Measurements from ENCODE around the gene HAPSTR1.

Gene HAPSTR1

GRCh38 chr16:9112844-9113186 is 21.4 kb downstream of the HAPSTR1 start:
- no peak for DNase-seq (ENCODE audit: low read depth)
- no peak for TF ChIP-seq CTCF (IDR thresholded peaks at IDR 0.05; ENCODE audit: insufficient read depth, low read depth, low read length, missing control alignments)

GRCh38 chr16:9113707-9114106 is 22.3 kb downstream of the HAPSTR1 start:
- no peak overlapping the region for H3K4me3 ChIP-seq (ENCODE audit: low read length)
- DNase-seq (ENCODE audit: low read depth): no peak
- TF ChIP-seq CTCF (IDR thresholded peaks at IDR 0.05; ENCODE audit: insufficient read depth, low read depth, low read length, missing control alignments): no peak

More at GRCh38 chr16:9112844-9113186, 21.4 kb downstream of the HAPSTR1 start:
- no peak overlapping the region for H3K4me3 ChIP-seq (ENCODE audit: low read length)

- no peak for DNase-seq (ENCODE audit: low read depth)
- TF ChIP-seq CTCF (IDR thresholded peaks at IDR 0.05; ENCODE audit: insufficient read depth, low read depth, low read length, missing control alignments): no peak
- no peak overlapping the region for H3K4me3 ChIP-seq (ENCODE audit: low read length)
Measured at GRCh38 chr16:9114112-9114511, 22.7 kb downstream of the HAPSTR1 start.

GRCh38 chr16:9114842-9115241 is 23.4 kb downstream of the HAPSTR1 start:
- no peak overlapping the region for H3K4me3 ChIP-seq (ENCODE audit: low read length)
- peak; percentile 14 for TF ChIP-seq CTCF (IDR thresholded peaks at IDR 0.05; ENCODE audit: insufficient read depth, low read depth, low read length, missing control alignments)

GRCh38 chr16:9115277-9115676 is 23.8 kb downstream of the HAPSTR1 start:
- DNase-seq (ENCODE audit: low read depth): peak; percentile 87
- TF ChIP-seq CTCF (IDR thresholded peaks at IDR 0.05; ENCODE audit: insufficient read depth, low read depth, low read length, missing control alignments): no peak
- H3K4me3 ChIP-seq (ENCODE audit: low read length): no peak overlapping the region

More at GRCh38 chr16:9114842-9115241, 23.4 kb downstream of the HAPSTR1 start:
- no peak for DNase-seq (ENCODE audit: low read depth)

- DNase-seq (ENCODE audit: low read depth): no peak
- no peak for TF ChIP-seq CTCF (IDR thresholded peaks at IDR 0.05; ENCODE audit: insufficient read depth, low read depth, low read length, missing control alignments)
- H3K4me3 ChIP-seq (ENCODE audit: low read length): no peak overlapping the region
Measured at GRCh38 chr16:9116141-9116540, 24.7 kb downstream of the HAPSTR1 start.

GRCh38 chr16:9118170-9118569 is 26.7 kb downstream of the HAPSTR1 start:
- DNase-seq (ENCODE audit: low read depth): no peak
- TF ChIP-seq CTCF (IDR thresholded peaks at IDR 0.05; ENCODE audit: insufficient read depth, low read depth, low read length, missing control alignments): no peak
- H3K4me3 ChIP-seq (ENCODE audit: low read length): no peak overlapping the region
